H1 (cell line): ENCODE results near the gene POLR2L.

ENCODE experiments used
- MAX ChIP-seq: IDR thresholded peaks from 2 replicates; pipeline ENCODE4 v1.6.1; 2012; ENCODE audit warnings: inconsistent platforms
- RBBP5 ChIP-seq: IDR thresholded peaks from 2 replicates; pipeline ENCODE4 v1.7.1; 2012; ENCODE audit warnings: low read depth, mild to moderate bottlenecking, inconsistent platforms, low read length, moderate library complexity, borderline replicate concordance

- TF ChIP-seq RBBP5 (no peak), MAX (peak; percentile 43)
Observed at GRCh38 chr11:790721-791564, 51.4 kb downstream of the POLR2L start.
